HL-60 (cell line): ENCODE results near the gene ATP6V1D.

Experiments
- CTCF ChIP-seq: IDR thresholded peaks from one replicate; pipeline ENCODE4 v1.5.1; 2011; ENCODE audit warnings: low read length, control low read depth, inconsistent platforms; ENCODE audit not compliant: insufficient read depth
- GABPA ChIP-seq: IDR thresholded peaks from 2 replicates; pipeline ENCODE4 v1.6.1; 2012; ENCODE audit warnings: low read depth
- POLR2AphosphoS5 ChIP-seq: IDR thresholded peaks from 2 replicates; pipeline ENCODE4 v1.6.1; 2012; ENCODE audit warnings: low read depth
- REST ChIP-seq: IDR thresholded peaks from 2 replicates; pipeline ENCODE4 v1.6.1; 2012; ENCODE audit warnings: low read depth; ENCODE audit not compliant: insufficient replicate concordance
- SPI1 ChIP-seq: IDR thresholded peaks from 2 replicates; pipeline ENCODE4 v1.6.1; 2012; ENCODE audit warnings: low read depth, mild to moderate bottlenecking, borderline replicate concordance

- no peak for TF ChIP-seq CTCF
- TF ChIP-seq REST, result no peak
- TF ChIP-seq POLR2AphosphoS5, result no peak
- TF ChIP-seq SPI1, result no peak
- TF ChIP-seq GABPA, result no peak
Observed at GRCh38 chr14:67352055-67352454, 7.5 kb downstream of the ATP6V1D start.
